ENCODE data around the gene MYO1B. TPM values are rescaled to one million over a fixed set of nuclear protein-coding genes. Genes with fewer than 3 reads are reported as not detected.
"Not testable (repeated sequence)": the region's sequence is repeated elsewhere in the genome, so short reads cannot be mapped to it uniquely, and the experiment has no call there.

The MYO1B gene
- polyA plus RNA-seq, 2 donors, result 12.9 to 25.6 TPM

DNA sequence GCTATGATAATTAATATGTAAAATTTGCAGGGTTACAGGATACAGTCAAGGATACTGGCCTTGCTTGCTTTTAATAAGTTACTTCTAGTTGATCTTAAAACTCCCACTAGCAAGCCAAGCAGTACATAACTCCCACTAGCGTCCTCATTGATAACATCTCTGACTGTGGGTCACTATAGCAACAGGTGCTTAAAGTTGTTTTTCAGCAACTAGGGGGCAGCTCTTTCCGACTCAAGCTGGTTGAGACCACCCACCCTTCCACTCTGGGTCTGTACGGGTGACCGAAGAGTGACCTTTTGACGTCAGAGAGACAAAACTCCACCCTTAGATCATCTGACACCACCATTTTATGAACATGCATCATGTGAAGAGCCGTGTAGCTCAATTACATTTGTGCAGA, 208.6 kb downstream of the MYO1B start:
- no peaks in the 10 kb centered on the region for H3K27me3 ChIP-seq (ENCODE audit: control insufficient read depth in 1 of 2, insufficient read depth in 2 of 2, low read length in 2 of 2)
- H3K27ac ChIP-seq (ENCODE audit: low read depth in 2 of 2, low read length in 1 of 2), result no peak overlapping the region
- no peak overlapping the region for H3K4me3 ChIP-seq (ENCODE audit: low read depth in 1 of 2, low read length in 2 of 2)
- H3K36me3 ChIP-seq (ENCODE audit: control insufficient read depth in 2 of 2, insufficient read depth in 2 of 2, low read length in 1 of 2), result no peaks in the 10 kb centered on the region
- WGBS, 2 donors, result 86 to 88% methylated on average over 6 of the region's 6 CpGs
- peaks cover 0 to 2% of the 10 kb centered on the region in 2 donors for H3K9me3 ChIP-seq (ENCODE audit: control insufficient read depth in 2 of 2, insufficient read depth in 1 of 2, low read depth in 1 of 2, low read length in 1 of 2)
- no peaks in the 10 kb centered on the region for H3K4me1 ChIP-seq (ENCODE audit: control insufficient read depth in 2 of 2, insufficient read depth in 2 of 2, low read length in 1 of 2)

DNA sequence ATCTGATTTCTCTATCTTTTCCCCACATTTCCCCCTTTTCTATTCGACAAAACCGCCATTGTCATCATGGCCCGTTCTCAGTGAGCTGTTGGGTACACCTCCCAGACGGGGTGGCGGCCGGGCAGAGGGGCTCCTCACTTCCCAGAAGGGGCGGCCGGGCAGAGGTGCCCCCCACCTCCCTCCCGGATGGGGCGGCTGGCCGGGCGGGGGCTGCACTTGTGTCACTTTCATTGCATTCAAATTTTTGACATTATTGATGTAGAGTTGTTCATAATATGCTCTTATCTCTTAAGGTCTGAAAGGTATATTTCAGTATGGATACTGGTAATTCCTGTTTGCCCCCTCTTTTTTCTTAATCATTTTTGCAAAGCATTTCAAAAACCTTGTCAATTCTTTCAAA, 211.3 kb downstream of the MYO1B start:
- H3K4me1 ChIP-seq (ENCODE audit: control insufficient read depth in 2 of 2, insufficient read depth in 2 of 2, low read length in 1 of 2); H3K4me3 ChIP-seq (ENCODE audit: low read depth in 1 of 2, low read length in 2 of 2); H3K27me3 ChIP-seq (ENCODE audit: control insufficient read depth in 1 of 2, insufficient read depth in 2 of 2, low read length in 2 of 2); H3K27ac ChIP-seq (ENCODE audit: low read depth in 2 of 2, low read length in 1 of 2); H3K9me3 ChIP-seq (ENCODE audit: control insufficient read depth in 2 of 2, insufficient read depth in 1 of 2, low read depth in 1 of 2, low read length in 1 of 2); H3K36me3 ChIP-seq (ENCODE audit: control insufficient read depth in 2 of 2, insufficient read depth in 2 of 2, low read length in 1 of 2): not testable (repeated sequence)
- 88 to 95% methylated on average over 6 of the region's 12 CpGs for WGBS, 2 donors

DNA sequence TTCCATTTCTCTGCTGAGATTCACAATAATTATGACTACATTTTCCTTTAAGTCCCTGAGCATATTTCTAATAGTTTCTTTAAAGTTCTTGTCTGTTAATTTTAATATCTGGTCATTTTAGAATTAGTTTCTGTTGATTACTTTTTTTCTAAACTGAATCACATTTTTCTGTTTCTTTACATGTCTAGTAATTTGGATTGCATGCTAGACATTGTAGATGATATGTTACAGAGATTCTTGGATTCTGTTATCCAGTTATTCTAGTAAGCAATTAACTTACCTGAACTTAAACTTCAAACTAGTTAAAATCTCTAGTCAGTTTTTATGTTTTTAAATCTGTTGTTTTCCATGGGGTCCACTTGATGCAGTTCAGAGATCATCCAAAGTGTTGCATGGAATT, 214.0 kb downstream of the MYO1B start:
- Histone ChIP-seq H3K9me3 (ENCODE audit: control insufficient read depth in 2 of 2, insufficient read depth in 1 of 2, low read depth in 1 of 2, low read length in 1 of 2) (peaks cover 0 to 2% of the 10 kb centered on the region in 2 donors), H3K27ac (ENCODE audit: low read depth in 2 of 2, low read length in 1 of 2) (no peak overlapping the region)

DNA sequence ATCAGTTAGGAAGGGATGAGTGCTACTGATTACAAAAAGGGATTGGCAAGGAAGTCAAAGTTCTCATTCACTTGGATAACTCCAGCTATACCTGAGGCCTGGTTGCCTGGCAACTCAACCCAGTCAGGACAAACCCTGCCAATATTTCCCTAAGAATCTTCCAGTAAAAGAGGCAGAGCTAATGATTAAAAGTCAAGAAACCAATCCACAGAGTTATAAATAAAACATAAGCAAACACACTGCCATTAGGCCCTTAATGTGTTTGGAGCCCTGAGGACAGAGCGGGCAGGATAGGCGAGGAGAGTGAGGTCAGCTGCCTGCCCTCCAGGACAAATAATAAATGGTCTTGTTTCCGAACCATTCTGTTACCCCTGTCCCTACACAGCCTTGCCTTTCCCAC, 217.2 kb downstream of the MYO1B start:
- H3K4me1 ChIP-seq (ENCODE audit: control insufficient read depth in 2 of 2, insufficient read depth in 2 of 2, low read length in 1 of 2), result peaks cover 0 to 2% of the 10 kb centered on the region in 2 donors
- no peaks in the 10 kb centered on the region for H3K36me3 ChIP-seq (ENCODE audit: control insufficient read depth in 2 of 2, insufficient read depth in 2 of 2, low read length in 1 of 2)
- no peak overlapping the region for H3K4me3 ChIP-seq (ENCODE audit: low read depth in 1 of 2, low read length in 2 of 2)
- no peaks in the 10 kb centered on the region for H3K27me3 ChIP-seq (ENCODE audit: control insufficient read depth in 1 of 2, insufficient read depth in 2 of 2, low read length in 2 of 2)
- 53 to 77% methylated on average over 3 of the region's 3 CpGs for WGBS, 2 donors
- H3K9me3 ChIP-seq (ENCODE audit: control insufficient read depth in 2 of 2, insufficient read depth in 1 of 2, low read depth in 1 of 2, low read length in 1 of 2), result no peaks in the 10 kb centered on the region
- no peak overlapping the region for H3K27ac ChIP-seq (ENCODE audit: low read depth in 2 of 2, low read length in 1 of 2)

More for the DNA sequence above, 214.0 kb downstream of the MYO1B start:
- Histone ChIP-seq H3K36me3 (ENCODE audit: control insufficient read depth in 2 of 2, insufficient read depth in 2 of 2, low read length in 1 of 2) (no peaks in the 10 kb centered on the region), H3K4me1 (ENCODE audit: control insufficient read depth in 2 of 2, insufficient read depth in 2 of 2, low read length in 1 of 2) (no peaks in the 10 kb centered on the region), H3K4me3 (ENCODE audit: low read depth in 1 of 2, low read length in 2 of 2) (no peak overlapping the region), H3K27me3 (ENCODE audit: control insufficient read depth in 1 of 2, insufficient read depth in 2 of 2, low read length in 2 of 2) (no peaks in the 10 kb centered on the region)

DNA sequence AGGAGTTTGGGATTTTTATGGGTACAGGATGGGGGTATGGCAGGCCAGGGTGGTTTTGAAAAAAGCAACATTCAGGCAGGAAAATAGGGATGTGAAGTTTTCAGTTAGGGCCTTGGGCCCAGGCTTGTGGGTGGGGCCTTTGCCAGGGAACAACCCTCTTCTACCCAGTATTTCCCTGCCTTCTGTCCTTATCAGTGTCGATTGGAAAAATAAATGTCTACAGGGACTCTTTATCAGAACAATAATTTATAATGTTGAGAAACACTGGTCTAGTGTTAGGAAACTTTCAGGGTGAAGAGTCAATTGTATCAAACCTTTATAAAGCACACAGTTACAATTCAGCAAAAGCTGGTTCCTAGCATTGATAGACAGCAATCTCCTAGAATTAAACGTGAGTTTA, 218.6 kb downstream of the MYO1B start:
- 61 to 79% methylated on average over 2 of the region's 2 CpGs for WGBS, 2 donors
- peaks cover 0 to 3% of the 10 kb centered on the region in 2 donors for H3K4me1 ChIP-seq (ENCODE audit: control insufficient read depth in 2 of 2, insufficient read depth in 2 of 2, low read length in 1 of 2)
- no peaks in the 10 kb centered on the region for H3K36me3 ChIP-seq (ENCODE audit: control insufficient read depth in 2 of 2, insufficient read depth in 2 of 2, low read length in 1 of 2)
- H3K4me3 ChIP-seq (ENCODE audit: low read depth in 1 of 2, low read length in 2 of 2), result no peak overlapping the region
- no peaks in the 10 kb centered on the region for H3K9me3 ChIP-seq (ENCODE audit: control insufficient read depth in 2 of 2, insufficient read depth in 1 of 2, low read depth in 1 of 2, low read length in 1 of 2)
- no peaks in the 10 kb centered on the region for H3K27me3 ChIP-seq (ENCODE audit: control insufficient read depth in 1 of 2, insufficient read depth in 2 of 2, low read length in 2 of 2)
- peak overlapping the region in 1 of 2 donors; percentile 1 for H3K27ac ChIP-seq (ENCODE audit: low read depth in 2 of 2, low read length in 1 of 2)

DNA sequence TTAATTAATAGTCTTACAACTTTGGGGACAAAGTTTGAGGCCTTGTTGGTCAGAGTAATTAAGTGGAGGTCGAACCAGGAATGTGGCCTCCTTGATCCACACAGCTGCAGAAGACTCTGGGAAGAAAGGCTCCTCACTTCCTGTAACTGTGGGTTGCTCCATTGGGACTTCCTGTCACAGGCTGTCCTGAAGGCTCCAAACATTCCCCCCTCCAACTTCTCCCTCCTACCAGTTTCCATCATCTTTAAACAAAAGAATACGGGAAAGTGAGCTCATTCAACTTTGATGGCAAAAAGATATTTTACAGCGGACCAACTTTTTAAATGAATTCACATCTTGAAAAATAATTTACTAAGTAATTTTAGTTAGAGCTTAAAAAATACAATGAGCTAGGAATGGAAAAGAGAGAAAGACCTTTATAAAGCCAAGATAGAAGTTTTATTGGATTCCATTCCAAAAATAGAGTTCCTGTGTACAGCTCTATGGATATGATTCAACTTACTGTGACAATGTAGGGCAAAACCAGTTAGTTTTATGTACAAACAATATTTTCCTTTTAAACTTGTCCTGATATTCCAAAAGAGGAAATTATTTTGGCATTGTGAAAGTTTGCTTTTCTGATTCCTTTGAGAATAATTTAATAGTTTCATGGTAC, 220.7 kb downstream of the MYO1B start:
- Histone ChIP-seq H3K36me3 (ENCODE audit: control insufficient read depth in 2 of 2, insufficient read depth in 2 of 2, low read length in 1 of 2) (no peaks in the 10 kb centered on the region), H3K9me3 (ENCODE audit: control insufficient read depth in 2 of 2, insufficient read depth in 1 of 2, low read depth in 1 of 2, low read length in 1 of 2) (no peaks in the 10 kb centered on the region), H3K27me3 (ENCODE audit: control insufficient read depth in 1 of 2, insufficient read depth in 2 of 2, low read length in 2 of 2) (no peaks in the 10 kb centered on the region), H3K4me1 (ENCODE audit: control insufficient read depth in 2 of 2, insufficient read depth in 2 of 2, low read length in 1 of 2) (peaks cover 0 to 3% of the 10 kb centered on the region in 2 donors), H3K27ac (ENCODE audit: low read depth in 2 of 2, low read length in 1 of 2) (peak overlapping the region in 1 of 2 donors; percentile 4), H3K4me3 (ENCODE audit: low read depth in 1 of 2, low read length in 2 of 2) (no peak overlapping the region)
- WGBS, 2 donors, result 79 to 81% methylated on average over 3 of the region's 3 CpGs

DNA sequence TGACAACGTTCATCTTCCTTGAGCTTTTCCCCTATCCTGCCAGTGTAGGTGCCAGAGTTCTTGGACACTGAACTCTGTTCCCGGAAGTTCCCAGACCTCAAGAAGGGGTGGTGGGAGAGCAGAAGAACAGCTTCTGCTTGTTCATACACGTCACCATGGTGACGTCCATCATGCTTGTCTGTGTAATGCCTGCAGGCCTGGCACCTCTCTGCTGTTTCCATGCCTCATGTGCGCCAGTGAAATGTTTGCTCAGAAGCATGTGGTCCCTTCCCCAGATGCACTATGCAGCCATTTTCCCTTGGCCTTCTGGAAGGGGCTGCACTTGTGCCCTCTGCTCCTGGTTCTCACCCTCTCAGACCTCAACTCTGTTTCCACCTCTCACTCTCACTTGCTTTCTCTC, 221.9 kb downstream of the MYO1B start:
- H3K27ac ChIP-seq (ENCODE audit: low read depth in 2 of 2, low read length in 1 of 2), result no peak overlapping the region
- 69 to 81% methylated on average over 5 of the region's 5 CpGs for WGBS, 2 donors

DNA sequence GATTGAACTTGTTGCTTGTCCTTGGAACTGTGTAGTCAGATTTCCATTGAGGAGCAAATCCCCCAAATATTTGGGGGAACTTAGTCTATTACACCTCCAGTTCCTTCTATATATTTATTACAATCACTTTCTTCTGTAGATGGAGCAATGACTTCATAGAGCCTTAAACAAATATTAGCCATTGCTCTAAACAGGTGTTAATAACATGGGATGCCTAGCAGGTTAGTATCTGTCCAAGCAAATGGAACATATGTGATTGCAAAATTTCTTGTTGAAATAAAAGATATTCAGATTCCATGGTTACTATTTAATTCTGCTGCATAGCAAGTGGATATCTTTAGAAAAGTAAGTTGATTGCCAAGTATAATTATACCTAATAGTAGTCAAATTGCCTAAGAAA, 225.1 kb downstream of the MYO1B start:
- no peaks in the 10 kb centered on the region for H3K36me3 ChIP-seq (ENCODE audit: control insufficient read depth in 2 of 2, insufficient read depth in 2 of 2, low read length in 1 of 2)
- H3K27ac ChIP-seq (ENCODE audit: low read depth in 2 of 2, low read length in 1 of 2), result no peak overlapping the region
- peaks cover 0 to 3% of the 10 kb centered on the region in 2 donors for H3K4me1 ChIP-seq (ENCODE audit: control insufficient read depth in 2 of 2, insufficient read depth in 2 of 2, low read length in 1 of 2)
- H3K9me3 ChIP-seq (ENCODE audit: control insufficient read depth in 2 of 2, insufficient read depth in 1 of 2, low read depth in 1 of 2, low read length in 1 of 2), result no peaks in the 10 kb centered on the region
- no peaks in the 10 kb centered on the region for H3K27me3 ChIP-seq (ENCODE audit: control insufficient read depth in 1 of 2, insufficient read depth in 2 of 2, low read length in 2 of 2)
- H3K4me3 ChIP-seq (ENCODE audit: low read depth in 1 of 2, low read length in 2 of 2), result no peak overlapping the region

More for the DNA sequence above, 221.9 kb downstream of the MYO1B start:
- Histone ChIP-seq H3K4me1 (ENCODE audit: control insufficient read depth in 2 of 2, insufficient read depth in 2 of 2, low read length in 1 of 2) (peaks cover 0 to 3% of the 10 kb centered on the region in 2 donors), H3K27me3 (ENCODE audit: control insufficient read depth in 1 of 2, insufficient read depth in 2 of 2, low read length in 2 of 2) (no peaks in the 10 kb centered on the region), H3K9me3 (ENCODE audit: control insufficient read depth in 2 of 2, insufficient read depth in 1 of 2, low read depth in 1 of 2, low read length in 1 of 2) (no peaks in the 10 kb centered on the region), H3K36me3 (ENCODE audit: control insufficient read depth in 2 of 2, insufficient read depth in 2 of 2, low read length in 1 of 2) (no peaks in the 10 kb centered on the region), H3K4me3 (ENCODE audit: low read depth in 1 of 2, low read length in 2 of 2) (no peak overlapping the region)

DNA sequence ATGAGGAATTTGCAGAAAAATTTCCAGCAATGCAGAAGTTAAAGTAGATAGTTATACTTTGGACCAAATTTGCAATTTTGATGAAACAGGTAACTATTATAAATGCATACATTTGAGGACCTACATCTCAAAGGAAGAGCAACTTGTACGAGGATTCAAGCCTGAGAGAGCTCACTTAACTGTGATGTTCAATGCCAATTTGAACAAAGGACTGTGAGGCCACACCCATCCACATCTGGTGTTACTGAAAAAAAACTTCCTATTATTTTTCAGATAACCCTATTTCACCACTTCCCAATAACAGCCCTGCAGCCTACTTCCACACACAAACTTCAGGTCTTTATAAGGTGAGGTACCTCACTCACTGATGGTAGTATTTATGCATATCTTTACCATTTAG, 229.3 kb downstream of the MYO1B start:
- 23 to 35% methylated on average over 1 of the region's 1 CpG for WGBS, 2 donors
- Histone ChIP-seq H3K4me1 (ENCODE audit: control insufficient read depth in 2 of 2, insufficient read depth in 2 of 2, low read length in 1 of 2) (no peaks in the 10 kb centered on the region), H3K36me3 (ENCODE audit: control insufficient read depth in 2 of 2, insufficient read depth in 2 of 2, low read length in 1 of 2) (no peaks in the 10 kb centered on the region), H3K27ac (ENCODE audit: low read depth in 2 of 2, low read length in 1 of 2) (no peak overlapping the region), H3K4me3 (ENCODE audit: low read depth in 1 of 2, low read length in 2 of 2) (no peak overlapping the region), H3K9me3 (ENCODE audit: control insufficient read depth in 2 of 2, insufficient read depth in 1 of 2, low read depth in 1 of 2, low read length in 1 of 2) (peaks cover 0 to 2% of the 10 kb centered on the region in 2 donors), H3K27me3 (ENCODE audit: control insufficient read depth in 1 of 2, insufficient read depth in 2 of 2, low read length in 2 of 2) (no peaks in the 10 kb centered on the region)
